Osteocyte (in vitro differentiated cells): Measurements from ENCODE around the gene CD86. TPM values are rescaled to one million over a fixed set of nuclear protein-coding genes. Genes with fewer than 3 reads are reported as not detected.

ENCODE experiments used
- DNase-seq: peaks from one replicate; pipeline ENCODE4 v3.0.0; 2021; ENCODE audit warnings: mixed read lengths; ENCODE audit not compliant: unreplicated experiment; ENCODE audit errors: extremely low spot score
- H3K27ac Mint-ChIP-seq: one replicate; pipeline ENCODE4 v1.8.0; 2021; ENCODE audit warnings: mild to moderate bottlenecking, mixed read lengths; ENCODE audit not compliant: unreplicated experiment
- H3K27me3 Mint-ChIP-seq: one replicate; pipeline ENCODE4 v1.8.0; 2021; ENCODE audit warnings: mixed read lengths; ENCODE audit not compliant: unreplicated experiment
- H3K36me3 Mint-ChIP-seq: one replicate; pipeline ENCODE4 v1.8.0; 2021; ENCODE audit warnings: mixed read lengths; ENCODE audit not compliant: unreplicated experiment
- H3K4me1 Mint-ChIP-seq: one replicate; pipeline ENCODE4 v1.8.0; 2021; ENCODE audit warnings: mixed read lengths; ENCODE audit not compliant: unreplicated experiment
- H3K4me3 Mint-ChIP-seq: one replicate; pipeline ENCODE4 v1.8.0; 2021; ENCODE audit warnings: mild to moderate bottlenecking, moderate library complexity, mixed read lengths; ENCODE audit not compliant: unreplicated experiment
- H3K9me3 Mint-ChIP-seq: one replicate; pipeline ENCODE4 v1.8.0; 2021; ENCODE audit warnings: mixed read lengths; ENCODE audit not compliant: unreplicated experiment
- total RNA-seq: library from RNA; stranded (reverse); gene quantifications from 2 replicates; pipeline ENCODE4 v1.2.1, GENCODE V29; 2021
- TF ChIP-seq, protein P1 (sequence below): fragments of 200-600 bp; sonication (generic); IDR thresholded peaks from 2 replicates; pipeline ENCODE4 v1.5.0; 2021; ENCODE audit warnings: antibody characterized with exemption, mild to moderate bottlenecking, moderate library complexity

Gene CD86
- total RNA-seq, 1 donor from 2014 or later, result not detected

DNA sequence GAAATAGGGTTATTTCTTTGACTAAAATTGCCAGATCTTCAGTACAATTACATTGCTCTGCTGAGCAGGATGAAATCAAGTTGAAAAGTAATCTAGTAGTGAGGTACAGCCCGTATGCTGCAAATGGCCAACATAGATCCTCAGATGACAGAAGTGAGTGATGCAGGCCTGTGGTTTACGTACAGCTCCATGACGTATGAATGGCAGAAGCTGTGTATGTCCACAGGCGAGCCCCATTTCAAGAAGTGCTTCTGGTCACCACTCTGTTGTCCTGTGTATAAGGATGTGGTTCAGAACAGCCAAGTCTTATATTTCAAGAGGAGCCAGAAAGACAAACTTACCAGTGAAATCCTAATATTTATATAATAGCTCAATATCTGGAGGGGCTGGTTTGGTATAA, 9.2 kb downstream of the CD86 start:
- DNase-seq, result no peak
- H3K27me3 Mint-ChIP-seq, result peaks cover 9% of the 10 kb centered on the region
- no peaks in the 10 kb centered on the region for H3K9me3 Mint-ChIP-seq
- H3K27ac Mint-ChIP-seq, result no peak overlapping the region
- H3K36me3 Mint-ChIP-seq, result no peaks in the 10 kb centered on the region
- no peak overlapping the region for H3K4me3 Mint-ChIP-seq
- H3K4me1 Mint-ChIP-seq, result no peaks in the 10 kb centered on the region
- TF ChIP-seq, protein P1, sequence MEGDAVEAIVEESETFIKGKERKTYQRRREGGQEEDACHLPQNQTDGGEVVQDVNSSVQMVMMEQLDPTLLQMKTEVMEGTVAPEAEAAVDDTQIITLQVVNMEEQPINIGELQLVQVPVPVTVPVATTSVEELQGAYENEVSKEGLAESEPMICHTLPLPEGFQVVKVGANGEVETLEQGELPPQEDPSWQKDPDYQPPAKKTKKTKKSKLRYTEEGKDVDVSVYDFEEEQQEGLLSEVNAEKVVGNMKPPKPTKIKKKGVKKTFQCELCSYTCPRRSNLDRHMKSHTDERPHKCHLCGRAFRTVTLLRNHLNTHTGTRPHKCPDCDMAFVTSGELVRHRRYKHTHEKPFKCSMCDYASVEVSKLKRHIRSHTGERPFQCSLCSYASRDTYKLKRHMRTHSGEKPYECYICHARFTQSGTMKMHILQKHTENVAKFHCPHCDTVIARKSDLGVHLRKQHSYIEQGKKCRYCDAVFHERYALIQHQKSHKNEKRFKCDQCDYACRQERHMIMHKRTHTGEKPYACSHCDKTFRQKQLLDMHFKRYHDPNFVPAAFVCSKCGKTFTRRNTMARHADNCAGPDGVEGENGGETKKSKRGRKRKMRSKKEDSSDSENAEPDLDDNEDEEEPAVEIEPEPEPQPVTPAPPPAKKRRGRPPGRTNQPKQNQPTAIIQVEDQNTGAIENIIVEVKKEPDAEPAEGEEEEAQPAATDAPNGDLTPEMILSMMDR, result no peak

GRCh38 chr3:122066331-122067213, 11.4 kb downstream of the CD86 start:
- no peak for DNase-seq
- peaks cover 11% of the 10 kb centered on the region for H3K27me3 Mint-ChIP-seq
- no peak overlapping the region for H3K27ac Mint-ChIP-seq
- TF ChIP-seq, protein P1, result no peak
- no peak overlapping the region for H3K4me3 Mint-ChIP-seq
- H3K4me1 Mint-ChIP-seq, result no peaks in the 10 kb centered on the region
- no peaks in the 10 kb centered on the region for H3K36me3 Mint-ChIP-seq
- no peaks in the 10 kb centered on the region for H3K9me3 Mint-ChIP-seq

GRCh38 chr3:122067214-122067550, 12.0 kb downstream of the CD86 start:
- no peaks in the 10 kb centered on the region for H3K4me1 Mint-ChIP-seq
- H3K27me3 Mint-ChIP-seq, result peaks cover 11% of the 10 kb centered on the region
- no peaks in the 10 kb centered on the region for H3K9me3 Mint-ChIP-seq
- no peak overlapping the region for H3K4me3 Mint-ChIP-seq
- no peak for DNase-seq
- no peak overlapping the region for H3K27ac Mint-ChIP-seq
- TF ChIP-seq, protein P1, result no peak
- H3K36me3 Mint-ChIP-seq, result no peaks in the 10 kb centered on the region

GRCh38 chr3:122067588-122068240, 12.6 kb downstream of the CD86 start:
- Mint-ChIP-seq H3K9me3 (no peaks in the 10 kb centered on the region), H3K36me3 (no peaks in the 10 kb centered on the region), H3K27ac (no peak overlapping the region), H3K4me1 (no peaks in the 10 kb centered on the region), H3K27me3 (peaks cover 11% of the 10 kb centered on the region), H3K4me3 (no peak overlapping the region)
- TF ChIP-seq, protein P1, result no peak
- no peak for DNase-seq

GRCh38 chr3:122074621-122075265, 19.6 kb downstream of the CD86 start:
- Mint-ChIP-seq H3K4me3 (no peak overlapping the region), H3K27me3 (no peaks in the 10 kb centered on the region), H3K36me3 (no peaks in the 10 kb centered on the region), H3K9me3 (peaks cover 4% of the 10 kb centered on the region), H3K4me1 (no peaks in the 10 kb centered on the region), H3K27ac (no peak overlapping the region)
- TF ChIP-seq, protein P1, result no peak
- no peak for DNase-seq
